ENCODE results near the gene ACTA2. TPM values are rescaled to one million over a fixed set of nuclear protein-coding genes. Genes with fewer than 3 reads are reported as not detected.

The ACTA2 gene
- total RNA-seq, 2 donors from 2014 or later: not detected

DNA sequence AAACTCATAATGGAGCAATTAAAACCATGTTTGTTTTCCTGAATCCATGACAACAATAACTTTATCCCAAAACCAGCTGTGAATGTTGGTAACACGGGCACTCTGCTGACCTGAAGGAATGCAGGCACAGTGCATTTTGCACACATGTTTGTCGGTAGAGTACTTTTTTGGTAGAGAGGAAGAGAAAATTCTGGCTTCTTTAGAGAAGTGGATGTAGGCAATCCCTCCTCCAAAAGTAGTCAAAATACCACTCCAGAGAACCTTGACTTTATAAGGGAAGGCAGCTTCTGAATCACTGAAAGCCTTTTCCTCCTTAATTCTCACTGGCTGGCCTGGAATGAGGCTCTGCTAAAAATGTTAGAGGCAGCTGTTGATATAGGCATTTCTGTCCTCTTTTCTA lies 15.8 kb upstream of the ACTA2 start:
- TF ChIP-seq, protein P1, sequence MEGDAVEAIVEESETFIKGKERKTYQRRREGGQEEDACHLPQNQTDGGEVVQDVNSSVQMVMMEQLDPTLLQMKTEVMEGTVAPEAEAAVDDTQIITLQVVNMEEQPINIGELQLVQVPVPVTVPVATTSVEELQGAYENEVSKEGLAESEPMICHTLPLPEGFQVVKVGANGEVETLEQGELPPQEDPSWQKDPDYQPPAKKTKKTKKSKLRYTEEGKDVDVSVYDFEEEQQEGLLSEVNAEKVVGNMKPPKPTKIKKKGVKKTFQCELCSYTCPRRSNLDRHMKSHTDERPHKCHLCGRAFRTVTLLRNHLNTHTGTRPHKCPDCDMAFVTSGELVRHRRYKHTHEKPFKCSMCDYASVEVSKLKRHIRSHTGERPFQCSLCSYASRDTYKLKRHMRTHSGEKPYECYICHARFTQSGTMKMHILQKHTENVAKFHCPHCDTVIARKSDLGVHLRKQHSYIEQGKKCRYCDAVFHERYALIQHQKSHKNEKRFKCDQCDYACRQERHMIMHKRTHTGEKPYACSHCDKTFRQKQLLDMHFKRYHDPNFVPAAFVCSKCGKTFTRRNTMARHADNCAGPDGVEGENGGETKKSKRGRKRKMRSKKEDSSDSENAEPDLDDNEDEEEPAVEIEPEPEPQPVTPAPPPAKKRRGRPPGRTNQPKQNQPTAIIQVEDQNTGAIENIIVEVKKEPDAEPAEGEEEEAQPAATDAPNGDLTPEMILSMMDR (conservative IDR thresholded peaks at IDR 0.05): no peak
- no peaks in the 10 kb centered on the region for H3K27me3 ChIP-seq (ENCODE audit: control insufficient read depth, insufficient read depth, low read length, poor library complexity, severe bottlenecking)
- H3K27ac Mint-ChIP-seq: no peak overlapping the region
- H3K36me3 ChIP-seq (ENCODE audit: control insufficient read depth, insufficient read depth, low read length): no peaks in the 10 kb centered on the region
- no peak overlapping the region for H3K27ac ChIP-seq (ENCODE audit: low read depth, low read length)
- no peak overlapping the region for H3K9ac ChIP-seq (ENCODE audit: extremely low read depth, low read length, poor library complexity, severe bottlenecking)
- WGBS, 2 experiments (ENCODE audit: insufficient coverage in 1 of 2, insufficient read length in 1 of 2): 93% methylated on average over 2 of the region's 2 CpGs; no CpG with 5 or more reads in 1 of the 2 experiments
- H3K9me3 ChIP-seq (ENCODE audit: control insufficient read depth, low read length): no peaks in the 10 kb centered on the region
- H3K4me3 ChIP-seq (ENCODE audit: low read length): no peak overlapping the region
- no peak overlapping the region for H3K4me3 Mint-ChIP-seq
- no peaks in the 10 kb centered on the region for H3K4me1 Mint-ChIP-seq
- no peaks in the 10 kb centered on the region for H3K9me3 Mint-ChIP-seq
- H3K27me3 Mint-ChIP-seq (ENCODE audit: insufficient read depth): no peaks in the 10 kb centered on the region
- no peaks in the 10 kb centered on the region for H3K36me3 Mint-ChIP-seq (ENCODE audit: low read depth)
- DNase-seq: no peak
- no peaks in the 10 kb centered on the region for H3K4me1 ChIP-seq (ENCODE audit: control insufficient read depth, insufficient read depth, low read length)

DNA sequence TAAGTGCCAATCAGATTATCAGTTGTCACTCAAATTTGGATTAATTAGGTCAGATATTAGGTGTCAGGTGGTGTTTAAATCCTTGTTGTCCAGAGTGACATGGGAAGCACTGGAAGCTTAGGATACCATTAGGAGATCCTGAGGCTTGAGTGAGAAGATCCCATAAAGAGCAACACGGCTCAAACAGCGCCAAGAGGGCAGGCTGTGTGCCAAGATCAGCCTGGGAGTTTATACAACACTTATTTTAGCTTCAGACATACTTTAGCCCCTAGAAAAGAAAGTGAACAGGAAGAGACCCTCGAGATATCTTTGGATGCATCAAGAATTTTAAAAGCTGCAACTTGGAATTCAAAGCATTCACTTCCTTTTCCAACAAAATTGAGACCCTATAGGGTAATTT lies 14.2 kb upstream of the ACTA2 start:
- Histone ChIP-seq H3K4me1 (ENCODE audit: control insufficient read depth, insufficient read depth, low read length) (peaks cover 6% of the 10 kb centered on the region), H3K9ac (ENCODE audit: extremely low read depth, low read length, poor library complexity, severe bottlenecking) (no peak overlapping the region), H3K9me3 (ENCODE audit: control insufficient read depth, low read length) (no peaks in the 10 kb centered on the region), H3K27me3 (ENCODE audit: control insufficient read depth, insufficient read depth, low read length, poor library complexity, severe bottlenecking) (no peaks in the 10 kb centered on the region), H3K27ac (ENCODE audit: low read depth, low read length) (no peak overlapping the region), H3K4me3 (ENCODE audit: low read length) (no peak overlapping the region), H3K36me3 (ENCODE audit: control insufficient read depth, insufficient read depth, low read length) (no peaks in the 10 kb centered on the region)
- Mint-ChIP-seq H3K4me3 (no peak overlapping the region), H3K4me1 (peaks cover 7% of the 10 kb centered on the region), H3K27ac (no peak overlapping the region), H3K9me3 (no peaks in the 10 kb centered on the region), H3K27me3 (ENCODE audit: insufficient read depth) (no peaks in the 10 kb centered on the region), H3K36me3 (ENCODE audit: low read depth) (no peaks in the 10 kb centered on the region)
- no peak for DNase-seq
- TF ChIP-seq, protein P1 (conservative IDR thresholded peaks at IDR 0.05): no peak
- 96 to 100% methylated on average over 2 to 3 of the region's 3 CpGs for WGBS, 2 experiments (ENCODE audit: insufficient coverage in 1 of 2, insufficient read length in 1 of 2)

DNA sequence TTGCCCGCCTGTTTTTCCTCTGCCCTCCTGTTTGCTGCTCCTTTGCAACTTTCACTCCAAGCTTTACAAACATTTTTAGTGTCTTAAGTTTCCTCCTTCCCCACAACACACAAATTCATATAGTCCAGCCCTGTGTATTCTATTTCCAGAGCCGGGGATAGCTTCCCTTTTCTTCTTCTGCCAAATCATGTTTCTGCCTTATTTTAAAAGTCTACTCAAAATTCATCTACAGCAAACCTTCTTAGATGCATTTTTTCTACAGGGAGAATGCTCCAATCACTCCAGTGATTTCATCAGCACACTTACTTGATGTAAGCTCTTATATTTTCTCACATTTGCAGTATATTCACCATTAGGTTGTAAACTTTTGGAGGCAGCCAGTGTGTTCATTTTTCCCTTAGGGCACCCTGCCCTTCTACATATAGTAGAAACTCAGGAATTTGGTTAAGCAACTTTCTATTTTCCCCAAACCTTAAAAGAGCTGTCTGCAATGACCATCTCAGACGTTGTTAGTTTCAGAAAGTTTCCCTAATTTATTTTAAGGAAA lies 12.4 kb upstream of the ACTA2 start:
- no peak overlapping the region for H3K27ac Mint-ChIP-seq
- 83 to 100% methylated on average over 1 to 3 of the region's 3 CpGs for WGBS, 2 experiments (ENCODE audit: insufficient coverage in 1 of 2, insufficient read length in 1 of 2)
- no peaks in the 10 kb centered on the region for H3K9me3 Mint-ChIP-seq

More for the DNA sequence above, 12.4 kb upstream of the ACTA2 start:
- H3K36me3 ChIP-seq (ENCODE audit: control insufficient read depth, insufficient read depth, low read length): no peaks in the 10 kb centered on the region
- no peak overlapping the region for H3K27ac ChIP-seq (ENCODE audit: low read depth, low read length)
- H3K27me3 ChIP-seq (ENCODE audit: control insufficient read depth, insufficient read depth, low read length, poor library complexity, severe bottlenecking): no peaks in the 10 kb centered on the region
- Mint-ChIP-seq H3K4me3 (no peak overlapping the region), H3K4me1 (peaks cover 13% of the 10 kb centered on the region), H3K27me3 (ENCODE audit: insufficient read depth) (no peaks in the 10 kb centered on the region), H3K36me3 (ENCODE audit: low read depth) (no peaks in the 10 kb centered on the region)
- no peaks in the 10 kb centered on the region for H3K9me3 ChIP-seq (ENCODE audit: control insufficient read depth, low read length)
- TF ChIP-seq, protein P1 (conservative IDR thresholded peaks at IDR 0.05): no peak
- H3K9ac ChIP-seq (ENCODE audit: extremely low read depth, low read length, poor library complexity, severe bottlenecking): no peak overlapping the region
- no peak overlapping the region for H3K4me3 ChIP-seq (ENCODE audit: low read length)
- DNase-seq: no peak
- H3K4me1 ChIP-seq (ENCODE audit: control insufficient read depth, insufficient read depth, low read length): peaks cover 7% of the 10 kb centered on the region

Data from endodermal cell (in vitro differentiated cells).